Hepatocyte (in vitro differentiated cells): ENCODE results near the gene SMPDL3B.

Experiments
- CTCF ChIP-seq: fragments of 200-600 bp; sonication (generic); IDR thresholded peaks from 2 replicates; pipeline ENCODE4 v1.5.1; 2016; ENCODE audit warnings: antibody characterized with exemption, mild to moderate bottlenecking; ENCODE audit not compliant: poor library complexity
- EZH2 ChIP-seq: fragments of 200-600 bp; sonication (generic); IDR thresholded peaks from 2 replicates; pipeline ENCODE4 v1.6.1; 2016; ENCODE audit warnings: antibody characterized with exemption, mild to moderate bottlenecking, borderline replicate concordance

GRCh38 chr1:27941671-27942540 is 7.1 kb downstream of the SMPDL3B start:
- TF ChIP-seq CTCF = no peak
- TF ChIP-seq EZH2 = no peak
